Endodermal cell (in vitro differentiated cells): ENCODE results near the gene TCEAL7. TPM values are rescaled to one million over a fixed set of nuclear protein-coding genes. Genes with fewer than 3 reads are reported as not detected.
"Not testable (repeated sequence)": the region's sequence is repeated elsewhere in the genome, so short reads cannot be mapped to it uniquely, and the experiment has no call there.

Source experiments
- DNase-seq: peaks from one replicate; pipeline ENCODE4 v3.0.0-alpha.2; 2017
- H3K27ac ChIP-seq: 2 replicates; pipeline ENCODE4 v1.5.1; 2013; ENCODE audit warnings: mild to moderate bottlenecking, low read depth, low read length, moderate library complexity
- H3K27me3 ChIP-seq: 2 replicates; pipeline ENCODE4 v1.6.1; 2013; ENCODE audit warnings: mild to moderate bottlenecking, low read length, moderate library complexity; ENCODE audit not compliant: insufficient read depth, control insufficient read depth, poor library complexity, severe bottlenecking
- H3K36me3 ChIP-seq: 2 replicates; pipeline ENCODE4 v1.7.0; 2013; ENCODE audit warnings: mild to moderate bottlenecking, low read length, moderate library complexity; ENCODE audit not compliant: control insufficient read depth, insufficient read depth
- H3K4me1 ChIP-seq: one replicate; pipeline ENCODE4 v1.7.0; 2013; ENCODE audit warnings: low read length; ENCODE audit not compliant: control insufficient read depth, insufficient read depth
- H3K4me3 ChIP-seq: 2 replicates; pipeline ENCODE4 v1.5.1; 2013; ENCODE audit warnings: mild to moderate bottlenecking, low read length, moderate library complexity
- H3K9ac ChIP-seq: 2 replicates; pipeline ENCODE4 v1.6.1; 2013; ENCODE audit warnings: mild to moderate bottlenecking, low read length, moderate library complexity; ENCODE audit not compliant: poor library complexity, severe bottlenecking; ENCODE audit errors: extremely low read depth
- H3K9me3 ChIP-seq: 2 replicates; pipeline ENCODE4 v1.6.1; 2013; ENCODE audit warnings: mild to moderate bottlenecking, low read length, moderate library complexity; ENCODE audit not compliant: control insufficient read depth
- H3K27ac Mint-ChIP-seq: 2 replicates; pipeline ENCODE4 v1.8.0; 2020; ENCODE audit warnings: mixed read lengths
- H3K27me3 Mint-ChIP-seq: 2 replicates; pipeline ENCODE4 v1.8.0; 2021; ENCODE audit warnings: mild to moderate bottlenecking, mixed read lengths; ENCODE audit not compliant: insufficient read depth
- H3K36me3 Mint-ChIP-seq: 2 replicates; pipeline ENCODE4 v1.8.0; 2020; ENCODE audit warnings: low read depth, mixed read lengths
- H3K4me1 Mint-ChIP-seq: 2 replicates; pipeline ENCODE4 v1.8.0; 2020; ENCODE audit warnings: mixed read lengths
- H3K4me3 Mint-ChIP-seq: 2 replicates; pipeline ENCODE4 v1.8.0; 2020; ENCODE audit warnings: mild to moderate bottlenecking, moderate library complexity, mixed read lengths
- H3K9me3 Mint-ChIP-seq: 2 replicates; pipeline ENCODE4 v1.8.0; 2020; ENCODE audit warnings: mild to moderate bottlenecking, mixed read lengths
- WGBS, 2 experiments: methylation state at CpG; one replicate each; pipeline versions ENCODE4 v1.1.5 to v1.1.7; 2013; ENCODE audit warnings: missing lambda C conversion rate in 2 of 2, mixed read lengths in 1 of 2; ENCODE audit not compliant: insufficient coverage in 1 of 2, insufficient read length in 1 of 2; 5-methylcytosine and 5-hydroxymethylcytosine counted together
- total RNA-seq, 2 donors: library from RNA; stranded (reverse); fragmentation: NEBNext Ultra II Directional in 1 of 2; extraction: Animal tissue kit (Norgen Biotek cat#: 25700) in 1 of 2; gene quantifications; 2 replicates in 1 of 2; 3 replicates in 1 of 2; pipeline ENCODE4 v1.2.1, GENCODE V29; 2021
- TF ChIP-seq, protein P1 (sequence below): fragments of 200-600 bp; sonication (generic); conservative IDR thresholded peaks from 2 replicates; pipeline ENCODE4 v1.5.0; 2021; ENCODE audit warnings: antibody characterized with exemption, mild to moderate bottlenecking

TCEAL7 gene
- total RNA-seq, 2 donors from 2014 or later = 5.3 to 6.7 TPM

DNA sequence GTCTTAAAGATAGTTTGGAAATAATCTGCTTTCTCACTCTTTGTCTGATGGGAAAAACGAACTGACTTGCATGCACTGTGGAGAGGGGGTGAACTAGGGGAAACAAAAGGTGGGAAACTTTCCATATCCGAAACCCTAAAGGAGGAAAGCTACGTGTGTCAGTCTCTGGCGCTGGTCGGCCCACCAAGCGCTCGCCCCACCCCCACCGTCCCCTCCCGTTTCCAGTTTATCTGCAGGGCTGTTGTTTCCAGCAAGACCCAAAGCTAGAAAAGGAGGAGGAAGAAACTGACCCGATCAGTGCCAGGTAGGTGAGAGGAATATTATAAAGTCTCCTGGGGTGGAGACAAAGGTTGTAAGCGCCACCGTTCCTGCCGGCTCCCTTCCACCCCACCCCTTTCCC, 26.8 kb downstream of the TCEAL7 start:
- H3K27me3 Mint-ChIP-seq = peaks cover 1% of the 10 kb centered on the region
- TF ChIP-seq, protein P1, sequence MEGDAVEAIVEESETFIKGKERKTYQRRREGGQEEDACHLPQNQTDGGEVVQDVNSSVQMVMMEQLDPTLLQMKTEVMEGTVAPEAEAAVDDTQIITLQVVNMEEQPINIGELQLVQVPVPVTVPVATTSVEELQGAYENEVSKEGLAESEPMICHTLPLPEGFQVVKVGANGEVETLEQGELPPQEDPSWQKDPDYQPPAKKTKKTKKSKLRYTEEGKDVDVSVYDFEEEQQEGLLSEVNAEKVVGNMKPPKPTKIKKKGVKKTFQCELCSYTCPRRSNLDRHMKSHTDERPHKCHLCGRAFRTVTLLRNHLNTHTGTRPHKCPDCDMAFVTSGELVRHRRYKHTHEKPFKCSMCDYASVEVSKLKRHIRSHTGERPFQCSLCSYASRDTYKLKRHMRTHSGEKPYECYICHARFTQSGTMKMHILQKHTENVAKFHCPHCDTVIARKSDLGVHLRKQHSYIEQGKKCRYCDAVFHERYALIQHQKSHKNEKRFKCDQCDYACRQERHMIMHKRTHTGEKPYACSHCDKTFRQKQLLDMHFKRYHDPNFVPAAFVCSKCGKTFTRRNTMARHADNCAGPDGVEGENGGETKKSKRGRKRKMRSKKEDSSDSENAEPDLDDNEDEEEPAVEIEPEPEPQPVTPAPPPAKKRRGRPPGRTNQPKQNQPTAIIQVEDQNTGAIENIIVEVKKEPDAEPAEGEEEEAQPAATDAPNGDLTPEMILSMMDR = no peak
- peaks cover 8% of the 10 kb centered on the region for H3K36me3 Mint-ChIP-seq

DNA sequence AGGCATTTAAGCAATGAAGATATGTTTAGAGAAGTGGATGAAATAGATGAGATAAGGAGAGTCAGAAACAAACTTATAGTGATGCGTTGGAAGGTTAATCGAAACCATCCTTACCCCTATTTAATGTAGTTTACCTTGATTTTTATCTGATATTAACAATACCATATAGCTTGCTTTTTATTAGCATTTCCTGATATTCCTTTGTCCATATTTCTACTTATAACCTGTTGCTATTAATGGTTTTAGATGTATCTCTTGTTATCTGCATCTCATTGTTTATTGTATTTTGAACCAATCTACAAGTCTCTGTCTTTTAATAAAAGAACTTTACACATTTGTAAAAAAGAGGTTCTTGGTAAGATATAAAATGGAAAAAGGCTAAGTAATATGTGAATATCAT, 27.8 kb downstream of the TCEAL7 start:
- Mint-ChIP-seq H3K36me3 (peaks cover 8% of the 10 kb centered on the region), H3K27me3 (peaks cover 1% of the 10 kb centered on the region), H3K4me3 (peak overlapping the region; percentile 97), H3K9me3 (peaks cover 7% of the 10 kb centered on the region), H3K27ac (peak overlapping the region; percentile 98), H3K4me1 (peaks cover 30% of the 10 kb centered on the region)
- Histone ChIP-seq H3K4me1 (peaks cover 3% of the 10 kb centered on the region), H3K27me3 (no peaks in the 10 kb centered on the region), H3K36me3 (peaks cover 9% of the 10 kb centered on the region), H3K9me3 (no peaks in the 10 kb centered on the region), H3K4me3 (peak overlapping the region; percentile 95), H3K27ac (no peak overlapping the region), H3K9ac (peak overlapping the region; percentile 93)
- WGBS, 2 experiments = no CpG with 5 or more reads among the region's 2 CpGs
- TF ChIP-seq, protein P1 = no peak
- DNase-seq = no peak

More for the DNA sequence above, 26.8 kb downstream of the TCEAL7 start:
- Histone ChIP-seq H3K27me3 (no peaks in the 10 kb centered on the region), H3K36me3 (peaks cover 9% of the 10 kb centered on the region), H3K4me3 (peak overlapping the region; percentile 95), H3K27ac (peak overlapping the region; percentile 80), H3K9me3 (no peaks in the 10 kb centered on the region), H3K9ac (peak overlapping the region; percentile 93), H3K4me1 (peaks cover 2% of the 10 kb centered on the region)
- peak; percentile 79 for DNase-seq
- peaks cover 23% of the 10 kb centered on the region for H3K4me1 Mint-ChIP-seq
- H3K27ac Mint-ChIP-seq = peak overlapping the region; percentile 98
- H3K4me3 Mint-ChIP-seq = peak overlapping the region; percentile 97
- H3K9me3 Mint-ChIP-seq = peaks cover 10% of the 10 kb centered on the region
- 0% methylated on average over 10 of the region's 13 CpGs; no CpG with 5 or more reads in 1 of the 2 experiments for WGBS, 2 experiments

DNA sequence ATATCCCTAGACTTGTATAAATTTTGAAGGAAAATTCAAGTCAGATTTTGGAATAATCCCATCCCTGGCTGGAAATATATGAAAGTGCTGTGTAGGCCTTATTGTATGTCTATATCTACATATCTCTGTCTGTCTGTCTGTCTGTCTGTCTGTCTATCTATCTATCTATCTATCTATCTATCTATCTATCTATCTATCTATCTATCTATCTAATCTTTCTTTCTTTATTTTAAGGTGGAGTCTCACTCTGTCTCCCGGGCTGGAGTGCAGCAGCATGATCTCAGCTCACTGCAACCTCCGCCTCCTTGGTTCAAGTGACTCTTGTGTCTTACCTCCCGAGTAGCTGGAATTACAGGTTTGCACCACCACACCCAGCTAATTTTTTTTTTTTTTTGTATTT, 29.6 kb downstream of the TCEAL7 start:
- WGBS, 2 experiments = 96% methylated on average over 3 of the region's 3 CpGs; no CpG with 5 or more reads in 1 of the 2 experiments
- DNase-seq, H3K27me3 ChIP-seq, H3K4me1 ChIP-seq, H3K36me3 Mint-ChIP-seq, H3K36me3 ChIP-seq, H3K9me3 ChIP-seq, H3K4me3 Mint-ChIP-seq, H3K27me3 Mint-ChIP-seq, H3K4me3 ChIP-seq, H3K9ac ChIP-seq, H3K27ac Mint-ChIP-seq, H3K9me3 Mint-ChIP-seq, H3K27ac ChIP-seq: not testable (repeated sequence)
- peaks cover 32% of the 10 kb centered on the region for H3K4me1 Mint-ChIP-seq

GRCh38 chrX:103360092-103360491, 30.1 kb downstream of the TCEAL7 start:
- H3K27ac ChIP-seq = no peak overlapping the region
- H3K9ac ChIP-seq = no peak overlapping the region
- no peak overlapping the region for H3K4me3 ChIP-seq
- no peak overlapping the region for H3K27ac Mint-ChIP-seq
- peaks cover 7% of the 10 kb centered on the region for H3K9me3 Mint-ChIP-seq
- TF ChIP-seq, protein P1 = no peak
- no peaks in the 10 kb centered on the region for H3K27me3 ChIP-seq
- peaks cover 8% of the 10 kb centered on the region for H3K36me3 Mint-ChIP-seq
- H3K4me1 Mint-ChIP-seq = peaks cover 32% of the 10 kb centered on the region
- peaks cover 9% of the 10 kb centered on the region for H3K36me3 ChIP-seq
- H3K27me3 Mint-ChIP-seq = no peaks in the 10 kb centered on the region
- no peak for DNase-seq
- 80 to 90% methylated on average over 1 to 2 of the region's 2 CpGs for WGBS, 2 experiments
- H3K4me1 ChIP-seq = peaks cover 3% of the 10 kb centered on the region
- no peak overlapping the region for H3K4me3 Mint-ChIP-seq
- no peaks in the 10 kb centered on the region for H3K9me3 ChIP-seq
